Motor neuron (in vitro differentiated cells): ENCODE results near the gene ERCC1. TPM values are rescaled to one million over a fixed set of nuclear protein-coding genes. Genes with fewer than 3 reads are reported as not detected.

Experiments used
- ATAC-seq, 8 experiments: fragments of 200-7000 bp; cut with Tn5 transposase; replicated peaks in 6 of 8; 2 replicates each; pipeline ENCODE4 v1.8.0; 2021; ENCODE audit warnings: mild to moderate bottlenecking in 8 of 8, moderate library complexity in 8 of 8
- H3K27ac ChIP-seq, 2 donors: fragments of 250-450 bp; sonication (Bioruptor Pico); 2 replicates each; pipeline ENCODE4 v1.9.0; 2021; ENCODE audit warnings: antibody characterized with exemption in 2 of 2, mild to moderate bottlenecking in 2 of 2, moderate library complexity in 1 of 2
- H3K4me1 ChIP-seq, 2 donors: fragments of 250-450 bp; sonication (Bioruptor Pico); replicated peaks in 1 of 2; 2 replicates each; pipeline ENCODE4 v1.6.1; 2021; ENCODE audit warnings: antibody characterized with exemption in 2 of 2, mild to moderate bottlenecking in 2 of 2, moderate library complexity in 1 of 2
- H3K4me3 ChIP-seq, 5 donors: fragments of 250-450 bp; sonication (Bioruptor Pico); 2 replicates each; pipeline ENCODE4 v1.9.0; 2021; ENCODE audit warnings: antibody characterized with exemption in 5 of 5, mild to moderate bottlenecking in 5 of 5, moderate library complexity in 4 of 5
- WGBS, 10 experiments: fragments of 450-650 bp; shearing (Covaris generic); methylation state at CpG; one replicate each; pipeline ENCODE4 v1.0.0; 2022; 5-methylcytosine and 5-hydroxymethylcytosine counted together
- in situ Hi-C, 9 experiments: fragments of 400-800 bp; cut with MboI; loops; one replicate each; pipeline ENCODE4 v1.15.0; 2021; ENCODE audit warnings: low sequenced_read_pairs in 9 of 9, low pct_unique_long_range_greater_than_20kb in 2 of 9; ENCODE audit not compliant: unreplicated experiment in 9 of 9
- total RNA-seq, 8 experiments: library from RNA; unstranded; fragments of 300-600 nt; gene quantifications; 2 replicates each; pipeline versions ENCODE4 v1.2.3 to v1.2.4, GENCODE V29; 2022

The ERCC1 gene
- total RNA-seq, 8 experiments from 2014 or later, result 38.4 to 82.0 (median 71.5) TPM

GRCh38 chr19:45467456-45468158 is 43.9 kb upstream of the ERCC1 start, which contains the start of gene FOSB:
Gene FOSB, plus strand, starts transcription at chr19:45467996. Its CDS starts 591 bp downstream, at chr19:45468587.
- peak within 1 kb of the TSS; percentile 67 to 83 for H3K27ac ChIP-seq
- peaks cover 0 to 8% of the 10 kb centered on the region in 2 donors for H3K4me1 ChIP-seq
- peak; percentile 5 to 43 (median 28) for ATAC-seq
- whole genome bisulfite sequencing, 10 experiments, result 0 to 10% (median 0%) methylated on average over 1 to 5 of the region's 56 CpGs; no CpG with 5 or more reads in 3 of the 10 experiments
- H3K4me3 ChIP-seq, result peak within 1 kb of the TSS; percentile 46 to 69 (median 64)
- in situ Hi-C loops, result no loop called here

GRCh38 chr19:45467115-45467455 is 43.4 kb upstream of the ERCC1 start:
- H3K4me3 ChIP-seq, result peak overlapping the region; percentile 46 to 69 (median 64)
- no peak overlapping the region for H3K27ac ChIP-seq
- peaks cover 0 to 3% of the 10 kb centered on the region in 2 donors for H3K4me1 ChIP-seq
- ATAC-seq, result no peak
- in situ Hi-C loops, result no loop called here
- 0 to 10% (median 0%) methylated on average over 1 to 7 of the region's 11 CpGs; no CpG with 5 or more reads in 4 of the 10 experiments for WGBS, 10 experiments

GRCh38 chr19:45464852-45465441 is 41.2 kb upstream of the ERCC1 start:
- no peak for ATAC-seq
- in situ Hi-C loops, result no loop called here
- H3K4me1 ChIP-seq, result peaks cover 0 to 1% of the 10 kb centered on the region in 2 donors
- H3K27ac ChIP-seq, result no peak overlapping the region
- no peak overlapping the region for H3K4me3 ChIP-seq
- 0 to 100% (median 10%) methylated on average over 1 to 3 of the region's 8 CpGs; no CpG with 5 or more reads in 6 of the 10 experiments for WGBS, 10 experiments

- Histone ChIP-seq H3K4me3 (no peak overlapping the region), H3K27ac (no peak overlapping the region), H3K4me1 (no peaks in the 10 kb centered on the region)
- in situ Hi-C loops, result no loop called here
- ATAC-seq, result no peak
- WGBS, 10 experiments, result 40 to 100% (median 70%) methylated on average over 1 to 2 of the region's 2 CpGs; no CpG with 5 or more reads in 3 of the 10 experiments
Measured at GRCh38 chr19:45464274-45464673, 40.6 kb upstream of the ERCC1 start.

- ATAC-seq, result no peak
- Histone ChIP-seq H3K4me1 (no peaks in the 10 kb centered on the region), H3K4me3 (no peak overlapping the region), H3K27ac (no peak overlapping the region)
- in situ Hi-C loops, result no loop called here
- 20 to 94% (median 80%) methylated on average over 1 to 3 of the region's 4 CpGs; no CpG with 5 or more reads in 4 of the 10 experiments for WGBS, 10 experiments
Measured at GRCh38 chr19:45463241-45463640, 39.5 kb upstream of the ERCC1 start.

- whole genome bisulfite sequencing, 10 experiments, result 36 to 80% (median 68%) methylated on average over 1 to 4 of the region's 4 CpGs; no CpG with 5 or more reads in 2 of the 10 experiments
- Histone ChIP-seq H3K4me1 (no peaks in the 10 kb centered on the region), H3K27ac (no peak overlapping the region), H3K4me3 (no peak overlapping the region)
- in situ Hi-C loops, result no loop called here
- no peak for ATAC-seq
Measured at GRCh38 chr19:45462174-45462573, 38.5 kb upstream of the ERCC1 start.

- peaks cover 2 to 3% of the 10 kb centered on the region in 2 donors for H3K4me1 ChIP-seq
- H3K4me3 ChIP-seq, result no peak overlapping the region
- 20 to 80% (median 54%) methylated on average over 1 to 5 of the region's 8 CpGs; no CpG with 5 or more reads in 6 of the 10 experiments for WGBS, 10 experiments
- no peak for ATAC-seq
- in situ Hi-C loops, result no loop called here
- no peak overlapping the region for H3K27ac ChIP-seq
Measured at GRCh38 chr19:45460807-45461347, 37.2 kb upstream of the ERCC1 start.

- peaks cover 5 to 10% of the 10 kb centered on the region in 2 donors for H3K4me1 ChIP-seq
- H3K4me3 ChIP-seq, result no peak overlapping the region
- H3K27ac ChIP-seq, result no peak overlapping the region
- ATAC-seq, result no peak
- in situ Hi-C loops, result no loop called here
Measured at GRCh38 chr19:45457776-45458175, 34.1 kb upstream of the ERCC1 start.

GRCh38 chr19:45456500-45456815 is 32.7 kb upstream of the ERCC1 start:
- WGBS, 10 experiments, result 65 to 100% (median 80%) methylated on average over 1 to 2 of the region's 2 CpGs; no CpG with 5 or more reads in 7 of the 10 experiments
- Histone ChIP-seq H3K4me3 (no peak overlapping the region), H3K27ac (no peak overlapping the region), H3K4me1 (peaks cover 5 to 11% of the 10 kb centered on the region in 2 donors)
- in situ Hi-C loops, result no loop called here
- ATAC-seq, result no peak

GRCh38 chr19:45455707-45456499 is 32.2 kb upstream of the ERCC1 start:
- peak; percentile 85 to 94 (median 86) for ATAC-seq
- 0 to 66% methylated on average over 4 to 7 of the region's 27 CpGs; no CpG with 5 or more reads in 8 of the 10 experiments for WGBS, 10 experiments
- Histone ChIP-seq H3K27ac (peak overlapping the region; percentile 48), H3K4me1 (peaks cover 5 to 16% of the 10 kb centered on the region in 2 donors), H3K4me3 (no peak overlapping the region)
- in situ Hi-C loops, result no loop called here

- Histone ChIP-seq H3K27ac (no peak overlapping the region), H3K4me3 (no peak overlapping the region), H3K4me1 (peaks cover 5 to 27% of the 10 kb centered on the region in 2 donors)
- WGBS, 10 experiments, result 35 to 100% (median 76%) methylated on average over 2 to 12 of the region's 12 CpGs; no CpG with 5 or more reads in 1 of the 10 experiments
- in situ Hi-C loops, result no loop called here
- no peak for ATAC-seq
Measured at GRCh38 chr19:45451850-45452387, 28.2 kb upstream of the ERCC1 start.

- WGBS, 10 experiments, result 0 to 63% (median 16%) methylated on average over 1 to 5 of the region's 28 CpGs; no CpG with 5 or more reads in 7 of the 10 experiments
- Histone ChIP-seq H3K27ac (peak overlapping the region in 1 of 2 donors; percentile 83), H3K4me1 (peaks cover 5 to 27% of the 10 kb centered on the region in 2 donors), H3K4me3 (peak overlapping the region; percentile 48 to 72 (median 52))
- in situ Hi-C loops, result no loop called here
- peak in 5 of 8 experiments; percentile 1 to 9 (median 3) for ATAC-seq
Measured at GRCh38 chr19:45451131-45451849, 27.6 kb upstream of the ERCC1 start.
